ENCODE data around the gene ARHGAP15. TPM values are rescaled to one million over a fixed set of nuclear protein-coding genes. Genes with fewer than 3 reads are reported as not detected.
A peak's percentile ranks its signal among the peaks of the same experiment; 100 is the strongest.

ARHGAP15 gene
- total RNA-seq, 1 donor from 2014 or later = not detected

GRCh38 chr2:143649226-143649740 is 520.1 kb downstream of the ARHGAP15 start:
- Histone ChIP-seq H3K4me1 (ENCODE audit: insufficient read depth, low read length) (no peaks in the 10 kb centered on the region), H2AFZ (ENCODE audit: low read depth, low read length) (no peak overlapping the region), H3K79me2 (ENCODE audit: insufficient read depth, low read length) (no peaks in the 10 kb centered on the region), H3K9ac (ENCODE audit: low read length) (no peak overlapping the region), H3K4me3 (ENCODE audit: insufficient read depth, low read depth, low read length) (no peak overlapping the region), H3K4me2 (ENCODE audit: low read length) (no peak overlapping the region), H4K20me1 (ENCODE audit: insufficient read depth, low read length) (no peaks in the 10 kb centered on the region), H3K27ac (ENCODE audit: low read depth, low read length) (no peak overlapping the region), H3K9me3 (ENCODE audit: insufficient read depth, low read depth, low read length) (no peaks in the 10 kb centered on the region), H3K36me3 (ENCODE audit: insufficient read depth, low read length) (no peaks in the 10 kb centered on the region), H3K27me3 (ENCODE audit: insufficient read depth, low read length) (no peaks in the 10 kb centered on the region)
- no peak for DNase-seq (ENCODE audit: low read depth)
- Mint-ChIP-seq H3K4me3 (ENCODE audit: unreplicated experiment) (no peak overlapping the region), H3K27ac (ENCODE audit: unreplicated experiment) (no peak overlapping the region), H3K36me3 (ENCODE audit: low read depth, unreplicated experiment) (no peaks in the 10 kb centered on the region), H3K4me1 (ENCODE audit: low read depth, unreplicated experiment) (no peaks in the 10 kb centered on the region), H3K27me3 (ENCODE audit: low read depth, unreplicated experiment) (peaks cover 2% of the 10 kb centered on the region), H3K9me3 (ENCODE audit: unreplicated experiment) (peaks cover 3% of the 10 kb centered on the region)
- FAIRE-seq = peak; percentile 23
- no peak for TF ChIP-seq EZH2 (IDR thresholded peaks at IDR 0.05; ENCODE audit: insufficient read depth, low read length)
- TF ChIP-seq CTCF (IDR thresholded peaks at IDR 0.05; ENCODE audit: insufficient read depth, low read depth, low read length) = no peak

GRCh38 chr2:143652692-143653091 is 523.5 kb downstream of the ARHGAP15 start:
- Histone ChIP-seq H3K27me3 (ENCODE audit: insufficient read depth, low read length) (no peaks in the 10 kb centered on the region), H3K4me2 (ENCODE audit: low read length) (no peak overlapping the region), H3K9ac (ENCODE audit: low read length) (no peak overlapping the region), H3K27ac (ENCODE audit: low read depth, low read length) (no peak overlapping the region), H3K4me1 (ENCODE audit: insufficient read depth, low read length) (no peaks in the 10 kb centered on the region), H3K79me2 (ENCODE audit: insufficient read depth, low read length) (no peaks in the 10 kb centered on the region), H2AFZ (ENCODE audit: low read depth, low read length) (no peak overlapping the region), H3K4me3 (ENCODE audit: insufficient read depth, low read depth, low read length) (no peak overlapping the region), H4K20me1 (ENCODE audit: insufficient read depth, low read length) (no peaks in the 10 kb centered on the region), H3K9me3 (ENCODE audit: insufficient read depth, low read depth, low read length) (no peaks in the 10 kb centered on the region), H3K36me3 (ENCODE audit: insufficient read depth, low read length) (no peaks in the 10 kb centered on the region)
- Mint-ChIP-seq H3K27ac (ENCODE audit: unreplicated experiment) (no peak overlapping the region), H3K4me3 (ENCODE audit: unreplicated experiment) (no peak overlapping the region), H3K27me3 (ENCODE audit: low read depth, unreplicated experiment) (peaks cover 2% of the 10 kb centered on the region), H3K9me3 (ENCODE audit: unreplicated experiment) (peaks cover 3% of the 10 kb centered on the region), H3K4me1 (ENCODE audit: low read depth, unreplicated experiment) (no peaks in the 10 kb centered on the region), H3K36me3 (ENCODE audit: low read depth, unreplicated experiment) (no peaks in the 10 kb centered on the region)
- DNase-seq (ENCODE audit: low read depth) (no peak), FAIRE-seq (no peak)
- TF ChIP-seq CTCF (IDR thresholded peaks at IDR 0.05; ENCODE audit: insufficient read depth, low read depth, low read length) (no peak), EZH2 (IDR thresholded peaks at IDR 0.05; ENCODE audit: insufficient read depth, low read length) (no peak)

GRCh38 chr2:143668234-143668633 is 539.0 kb downstream of the ARHGAP15 start:
- Histone ChIP-seq H3K79me2 (ENCODE audit: insufficient read depth, low read length) (no peaks in the 10 kb centered on the region), H2AFZ (ENCODE audit: low read depth, low read length) (no peak overlapping the region), H3K4me2 (ENCODE audit: low read length) (no peak overlapping the region), H4K20me1 (ENCODE audit: insufficient read depth, low read length) (no peaks in the 10 kb centered on the region), H3K9ac (ENCODE audit: low read length) (no peak overlapping the region), H3K36me3 (ENCODE audit: insufficient read depth, low read length) (no peaks in the 10 kb centered on the region), H3K27me3 (ENCODE audit: insufficient read depth, low read length) (no peaks in the 10 kb centered on the region), H3K4me1 (ENCODE audit: insufficient read depth, low read length) (no peaks in the 10 kb centered on the region), H3K27ac (ENCODE audit: low read depth, low read length) (no peak overlapping the region), H3K9me3 (ENCODE audit: insufficient read depth, low read depth, low read length) (no peaks in the 10 kb centered on the region), H3K4me3 (ENCODE audit: insufficient read depth, low read depth, low read length) (no peak overlapping the region)
- Mint-ChIP-seq H3K27me3 (ENCODE audit: low read depth, unreplicated experiment) (no peaks in the 10 kb centered on the region), H3K27ac (ENCODE audit: unreplicated experiment) (no peak overlapping the region), H3K36me3 (ENCODE audit: low read depth, unreplicated experiment) (no peaks in the 10 kb centered on the region), H3K9me3 (ENCODE audit: unreplicated experiment) (peaks cover 2% of the 10 kb centered on the region), H3K4me1 (ENCODE audit: low read depth, unreplicated experiment) (peaks cover 3% of the 10 kb centered on the region), H3K4me3 (ENCODE audit: unreplicated experiment) (no peak overlapping the region)
- DNase-seq (ENCODE audit: low read depth) = no peak
- no peak for FAIRE-seq
- TF ChIP-seq EZH2 (IDR thresholded peaks at IDR 0.05; ENCODE audit: insufficient read depth, low read length) (no peak), CTCF (IDR thresholded peaks at IDR 0.05; ENCODE audit: insufficient read depth, low read depth, low read length) (no peak)
